ENCODE measurements around the gene TRA2A.

The TRA2A gene

GRCh38 chr7:23470330-23471105 lies 61.3 kb downstream of the TRA2A start, which contains the start of gene IGF2BP3:
Gene IGF2BP3, minus strand, starts transcription at chr7:23470491. Its CDS starts 381 bp downstream, at chr7:23470110.
- DNase-seq (ENCODE audit: low read depth) = no peak

- DNase-seq (ENCODE audit: low read depth) = no peak
Observed at GRCh38 chr7:23469961-23470250, 61.9 kb downstream of the TRA2A start.

DNA sequence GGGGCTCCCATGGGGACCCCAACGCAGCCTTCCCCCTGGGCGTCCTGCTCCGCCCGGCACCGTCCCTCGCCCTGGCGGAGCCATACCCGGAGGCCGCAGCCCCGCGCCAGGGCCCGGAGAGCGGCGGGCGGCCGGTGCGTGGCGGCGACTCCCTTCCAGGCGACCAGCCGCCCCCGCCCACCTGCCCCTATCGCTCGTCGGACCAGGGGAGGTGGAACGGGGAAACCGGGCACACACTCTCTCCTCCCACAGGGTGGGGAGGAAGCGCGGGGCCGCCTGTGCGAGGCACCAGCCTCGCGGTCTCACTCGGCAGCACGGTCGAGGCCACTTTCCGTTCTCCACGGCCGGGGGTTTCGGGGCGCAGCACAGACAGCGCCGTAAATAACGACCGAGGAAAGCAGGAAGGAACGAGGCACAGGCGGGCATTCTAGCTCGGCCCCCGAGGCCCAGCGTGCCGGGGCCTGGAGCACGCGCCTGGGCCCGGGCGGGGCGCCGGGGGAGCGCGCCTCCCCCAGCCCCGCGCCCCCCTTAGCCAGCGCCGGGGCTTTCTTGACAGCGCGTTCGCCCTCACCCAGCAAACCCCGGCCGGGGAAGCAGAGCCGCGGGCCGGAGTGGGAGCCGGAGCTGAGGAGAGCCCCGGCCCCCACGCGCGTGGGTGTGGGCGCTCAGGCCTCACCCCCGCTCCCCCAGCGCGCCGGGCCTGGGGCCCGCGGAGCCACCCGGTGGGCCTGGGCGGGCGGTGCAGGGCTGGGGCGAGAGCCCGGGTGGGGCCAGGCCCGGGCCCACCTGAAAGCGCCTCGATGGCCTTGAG lies 62.4 kb downstream of the TRA2A start:
- no peak for DNase-seq (ENCODE audit: low read depth)

DNA sequence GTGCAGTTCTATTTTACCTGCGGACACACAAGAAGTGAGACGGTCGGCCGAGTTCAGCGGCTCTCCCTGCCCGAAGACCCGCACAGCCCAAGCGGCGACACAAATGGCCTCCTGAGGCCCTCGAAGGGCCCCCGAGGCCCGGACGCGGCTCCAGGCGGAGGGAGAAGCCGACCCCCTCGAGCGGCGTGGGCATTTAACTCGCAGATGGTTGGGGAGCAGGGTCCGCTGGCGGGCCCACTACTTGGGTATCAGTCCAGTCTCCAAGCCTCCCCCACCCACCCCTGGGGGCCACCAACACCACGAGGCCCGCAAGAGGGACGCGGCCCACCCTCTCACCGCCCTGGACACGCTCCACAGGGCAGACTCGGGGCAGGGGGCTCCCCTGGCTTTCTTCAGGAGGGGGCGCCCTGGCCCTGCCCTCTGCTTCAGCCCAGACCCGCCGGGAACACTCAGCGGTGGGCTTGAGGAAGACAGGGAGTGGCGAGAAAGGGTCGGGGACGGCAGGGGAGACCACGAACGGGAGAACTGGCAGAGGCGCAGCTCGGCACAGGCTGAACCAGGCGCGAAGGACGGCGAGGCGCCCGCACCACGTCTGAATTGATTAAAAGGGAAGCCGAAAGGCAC lies 63.1 kb downstream of the TRA2A start:
- DNase-seq (ENCODE audit: low read depth) = no peak

GRCh38 chr7:23467806-23468525 lies 63.8 kb downstream of the TRA2A start:
- DNase-seq (ENCODE audit: low read depth) = no peak

DNA sequence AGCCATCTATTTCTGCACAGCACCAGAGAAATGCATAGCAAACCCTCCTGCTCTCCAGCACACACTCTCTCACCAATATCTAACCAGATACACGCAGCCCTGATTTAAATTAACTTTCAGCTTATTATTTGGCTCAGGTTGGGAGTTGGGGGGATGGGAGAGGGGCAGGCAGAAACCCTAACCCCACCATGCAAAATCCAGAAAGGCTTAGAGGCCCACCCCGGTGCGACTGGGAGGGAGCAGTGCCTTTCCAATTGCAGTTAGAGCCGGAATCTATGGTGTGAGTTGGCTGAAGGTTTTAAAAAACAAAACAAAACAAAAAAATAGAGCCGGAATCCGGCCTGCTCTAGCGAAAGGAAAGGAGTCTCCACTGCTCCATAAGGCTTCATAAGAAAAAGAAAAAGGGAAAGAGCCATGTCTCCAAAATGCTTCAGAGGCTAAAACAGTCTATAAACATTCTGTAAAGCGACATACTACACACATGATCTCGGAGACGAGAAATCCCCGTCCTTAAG lies 64.4 kb downstream of the TRA2A start:
- DNase-seq (ENCODE audit: low read depth) = no peak

DNA sequence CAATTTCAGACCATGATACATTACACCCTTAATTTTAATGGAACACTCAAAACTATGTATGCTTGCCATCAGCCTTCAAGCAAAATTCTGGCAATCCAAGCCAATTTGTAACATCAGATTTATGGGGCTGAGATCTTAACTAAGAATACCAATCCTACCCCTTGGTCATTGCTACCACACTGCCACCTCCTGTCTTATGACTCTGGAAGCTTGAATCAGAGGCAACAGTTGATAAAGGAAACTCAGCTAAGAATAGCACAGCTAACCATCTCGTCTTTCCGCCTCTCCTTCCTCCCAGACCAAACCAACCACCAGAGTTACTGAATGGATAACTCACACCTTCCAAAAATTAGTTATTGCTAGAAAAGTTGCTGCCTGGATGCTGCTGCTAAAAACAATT lies 68.9 kb downstream of the TRA2A start:
- no peak for DNase-seq (ENCODE audit: low read depth)

DNA sequence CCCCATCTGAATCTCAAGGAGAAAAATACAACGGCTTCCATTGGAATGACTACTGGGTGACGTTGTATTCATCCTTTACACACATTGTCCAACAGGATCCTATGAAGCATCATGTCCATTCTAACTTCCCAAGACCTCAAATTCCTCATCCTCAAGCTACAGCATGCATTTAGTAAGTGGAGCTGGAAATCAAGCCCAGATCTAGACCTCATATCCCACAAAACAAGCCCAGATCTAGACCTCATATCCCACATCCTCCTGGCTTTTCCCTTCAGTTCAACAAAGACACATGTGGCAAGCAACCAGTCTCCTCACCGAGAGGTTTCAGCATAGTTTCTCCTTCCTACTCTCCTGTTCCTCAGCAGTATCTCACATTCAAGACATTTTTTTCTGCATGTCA lies 73.7 kb downstream of the TRA2A start:
- DNase-seq (ENCODE audit: low read depth) = no peak

- DNase-seq (ENCODE audit: low read depth) = no peak
Observed at GRCh38 chr7:23456093-23456492, 75.7 kb downstream of the TRA2A start.

GRCh38 chr7:23454881-23455526 lies 76.8 kb downstream of the TRA2A start:
- DNase-seq (ENCODE audit: low read depth) = no peak
